Esophagus squamous epithelium (tissue), 5 donors: ENCODE data around the gene VPS41. TPM values are rescaled to one million over a fixed set of nuclear protein-coding genes. Genes with fewer than 3 reads are reported as not detected.

Source experiments
- DNase-seq: peaks from one replicate; lab custom pipeline; 2025; lab: John Stamatoyannopoulos, UW
- H3K27ac ChIP-seq, 4 donors: fragments of 200-600 bp; sonication (generic); one replicate each; pipeline ENCODE4 v1.5.1; 2016 to 2019; ENCODE audit warnings: mild to moderate bottlenecking in 1 of 4
- H3K27me3 ChIP-seq, 4 donors: fragments of 200-600 bp; sonication (generic); 1 replicate in 3 of 4; 2 replicates in 1 of 4; pipeline versions ENCODE4 v1.5.1 to v1.6.0; 2017 to 2021; ENCODE audit warnings: antibody characterized with exemption in 1 of 4
- H3K36me3 ChIP-seq, 3 donors: fragments of 200-600 bp; sonication (generic); one replicate each; pipeline ENCODE4 v1.5.1; 2016 to 2019
- H3K4me1 ChIP-seq, 3 donors: fragments of 200-600 bp; sonication (generic); one replicate each; pipeline ENCODE4 v1.5.1; 2017 to 2019
- H3K4me3 ChIP-seq, 4 donors: fragments of 200-600 bp; sonication (generic); 1 replicate in 3 of 4; 2 replicates in 1 of 4; pipeline ENCODE4 v1.5.1; 2016 to 2019; ENCODE audit warnings: mild to moderate bottlenecking in 2 of 4, moderate library complexity in 1 of 4
- H3K9me3 ChIP-seq, 3 donors: fragments of 200-600 bp; sonication (generic); one replicate each; pipeline ENCODE4 v1.5.1; 2016 to 2019
- POLR2A ChIP-seq, 4 donors: fragments of 450-650 bp; IDR thresholded peaks; one replicate each; pipeline ENCODE4 v1.6.1; 2017; ENCODE audit warnings: antibody characterized with exemption in 4 of 4, mild to moderate bottlenecking in 4 of 4, moderate library complexity in 3 of 4
- WGBS, 2 donors: methylation state at CpG; one replicate each; pipeline ENCODE4 v1.1.5; 2018; 5-methylcytosine and 5-hydroxymethylcytosine counted together
- intact Hi-C: fragments of 100-400 bp; cut with DNase I; formaldehyde crosslinking; loops from one replicate; pipeline ENCODE4 v1.15.0; 2022
- total RNA-seq, 4 donors: library from RNA; depleted of rRNA; stranded (reverse); fragments of >200 nt; gene quantifications; one replicate each; pipeline ENCODE4 v1.1.0, GENCODE V29; 2016
- TF ChIP-seq, protein P1 (sequence below), 6 experiments: fragments of 450-650 bp in 4 of 6; fragments of 200-600 bp in 2 of 6; sonication (generic) in 2 of 6; IDR thresholded peaks; one replicate each; pipeline ENCODE4 v1.5.1; 2016 to 2019; ENCODE audit warnings: antibody characterized with exemption in 6 of 6, mild to moderate bottlenecking in 4 of 6, moderate library complexity in 4 of 6
- donor health status: DM: yes; HTN: yes; CAD: no.

The VPS41 gene
- total RNA-seq, 4 donors from 2014 or later = 14.3 to 25.5 (median 23.2) TPM

DNA sequence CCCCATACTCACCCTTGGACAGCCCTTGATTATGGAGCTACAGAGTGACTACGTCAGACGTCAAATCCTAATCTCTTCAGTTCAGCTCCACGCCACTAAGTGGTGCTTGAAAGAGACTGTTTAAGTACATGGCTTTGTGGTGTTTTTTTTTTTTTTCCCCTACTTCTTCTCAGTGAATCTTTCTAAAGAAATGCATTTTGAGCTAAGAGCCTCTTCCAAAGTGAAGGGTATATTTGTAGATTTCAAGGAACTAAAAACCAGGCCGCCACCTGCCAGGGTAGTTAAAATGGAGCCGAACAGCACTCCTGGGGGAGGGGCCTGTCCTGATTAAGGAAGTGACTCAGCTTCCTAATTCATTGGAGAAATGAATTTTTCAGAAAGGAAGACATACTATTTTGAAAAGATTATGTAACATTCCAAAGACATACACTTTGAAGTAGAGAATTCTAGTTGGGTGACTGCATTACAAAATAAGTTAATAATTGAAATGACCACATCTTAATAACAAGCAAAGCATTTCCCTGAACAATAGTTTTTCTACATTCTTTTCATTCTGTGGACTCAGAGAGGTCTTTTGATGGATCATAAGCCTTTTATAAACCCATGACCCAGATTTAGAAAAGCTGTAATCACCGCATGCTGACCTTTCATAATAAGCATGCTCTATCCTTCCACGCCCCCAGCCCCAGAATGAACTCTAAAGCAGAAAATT, 20.6 kb upstream of the VPS41 start:
- Histone ChIP-seq H3K4me3 (no peak overlapping the region), H3K36me3 (no peaks in the 10 kb centered on the region), H3K4me1 (no peaks in the 10 kb centered on the region), H3K27ac (no peak overlapping the region), H3K27me3 (no peaks in the 10 kb centered on the region), H3K9me3 (no peaks in the 10 kb centered on the region)
- no peak for DNase-seq
- intact Hi-C loops = loop anchor here (10.0 kb wide), 1 partner anchor 535 kb away; no protein-coding TSS in a partner anchor
- WGBS, 2 donors = 85% methylated on average over 7 of the region's 7 CpGs
- TF ChIP-seq POLR2A (IDR thresholded peaks at IDR 0.05) = no peak
- TF ChIP-seq, protein P1, sequence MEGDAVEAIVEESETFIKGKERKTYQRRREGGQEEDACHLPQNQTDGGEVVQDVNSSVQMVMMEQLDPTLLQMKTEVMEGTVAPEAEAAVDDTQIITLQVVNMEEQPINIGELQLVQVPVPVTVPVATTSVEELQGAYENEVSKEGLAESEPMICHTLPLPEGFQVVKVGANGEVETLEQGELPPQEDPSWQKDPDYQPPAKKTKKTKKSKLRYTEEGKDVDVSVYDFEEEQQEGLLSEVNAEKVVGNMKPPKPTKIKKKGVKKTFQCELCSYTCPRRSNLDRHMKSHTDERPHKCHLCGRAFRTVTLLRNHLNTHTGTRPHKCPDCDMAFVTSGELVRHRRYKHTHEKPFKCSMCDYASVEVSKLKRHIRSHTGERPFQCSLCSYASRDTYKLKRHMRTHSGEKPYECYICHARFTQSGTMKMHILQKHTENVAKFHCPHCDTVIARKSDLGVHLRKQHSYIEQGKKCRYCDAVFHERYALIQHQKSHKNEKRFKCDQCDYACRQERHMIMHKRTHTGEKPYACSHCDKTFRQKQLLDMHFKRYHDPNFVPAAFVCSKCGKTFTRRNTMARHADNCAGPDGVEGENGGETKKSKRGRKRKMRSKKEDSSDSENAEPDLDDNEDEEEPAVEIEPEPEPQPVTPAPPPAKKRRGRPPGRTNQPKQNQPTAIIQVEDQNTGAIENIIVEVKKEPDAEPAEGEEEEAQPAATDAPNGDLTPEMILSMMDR (IDR thresholded peaks at IDR 0.05) = no peak

DNA sequence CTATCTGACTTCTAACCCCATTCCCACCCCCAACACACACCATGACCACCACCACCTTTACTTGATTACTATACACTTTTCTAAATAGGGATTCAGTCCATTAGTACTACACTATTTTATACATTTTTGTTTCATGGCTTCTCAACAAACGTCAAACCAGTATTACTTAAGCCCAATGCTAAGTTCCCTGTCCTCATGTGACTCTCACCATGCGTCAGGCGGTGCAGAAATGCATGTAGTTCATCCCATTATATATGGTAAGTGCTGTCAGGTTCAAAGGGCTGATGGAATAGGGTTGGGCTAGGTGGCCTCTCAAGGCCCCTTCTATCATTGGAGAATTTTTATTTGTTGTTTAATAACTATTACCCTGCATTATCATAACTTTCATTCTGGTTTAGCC, 19.5 kb upstream of the VPS41 start:
- intact Hi-C loops = no loop called here
- 87 to 95% methylated on average over 3 of the region's 3 CpGs for WGBS, 2 donors
- Histone ChIP-seq H3K27me3 (no peaks in the 10 kb centered on the region), H3K27ac (no peak overlapping the region), H3K4me1 (no peaks in the 10 kb centered on the region), H3K9me3 (no peaks in the 10 kb centered on the region), H3K4me3 (no peak overlapping the region), H3K36me3 (no peaks in the 10 kb centered on the region)
- TF ChIP-seq POLR2A (IDR thresholded peaks at IDR 0.05) = no peak
- TF ChIP-seq, protein P1 (IDR thresholded peaks at IDR 0.05) = no peak
- no peak for DNase-seq

DNA sequence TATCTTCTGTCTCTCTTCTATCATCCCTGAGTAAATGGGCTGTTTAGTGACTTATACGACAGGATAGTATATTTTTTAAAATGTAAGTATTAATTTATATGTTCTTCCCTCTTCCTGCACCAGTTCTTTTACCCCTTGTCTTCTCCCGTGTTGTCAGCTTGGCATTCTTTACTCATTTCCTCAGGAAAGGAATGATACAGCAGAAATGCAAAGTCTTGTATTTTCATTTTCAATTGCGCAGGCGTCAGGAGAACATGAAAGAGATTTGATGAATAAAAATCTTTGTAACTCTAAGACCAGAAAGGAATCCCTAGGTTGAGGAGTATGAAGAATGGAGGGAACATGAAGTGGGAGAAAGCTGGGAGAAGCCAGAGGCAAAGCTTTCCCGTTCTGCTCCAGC, 18.8 kb upstream of the VPS41 start:
- 69% methylated on average over 5 of the region's 5 CpGs for WGBS, 2 donors

DNA sequence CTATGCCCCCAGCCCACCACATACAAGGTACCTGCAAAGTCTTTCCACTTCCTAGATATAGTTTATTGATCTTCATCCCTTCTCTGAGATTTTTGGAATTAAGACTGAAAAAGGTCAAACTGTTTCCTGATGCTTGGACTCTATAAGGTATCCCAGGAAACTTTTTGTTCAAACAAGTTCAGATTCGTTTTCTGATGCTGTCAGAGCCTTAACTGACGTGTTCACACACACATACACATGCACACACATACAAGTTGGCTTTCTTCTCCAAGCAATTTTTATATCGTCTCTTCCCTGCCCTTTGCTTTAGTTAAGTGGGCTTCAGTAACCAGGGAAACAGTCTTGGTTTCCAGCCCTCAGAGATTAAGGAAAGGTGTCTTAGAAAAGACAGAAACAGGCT, 11.7 kb upstream of the VPS41 start:
- 43 to 55% methylated on average over 3 of the region's 3 CpGs for WGBS, 2 donors
- Histone ChIP-seq H3K9me3 (no peaks in the 10 kb centered on the region), H3K4me1 (no peaks in the 10 kb centered on the region), H3K27ac (no peak overlapping the region), H3K36me3 (no peaks in the 10 kb centered on the region), H3K27me3 (peaks cover 0 to 5% (median 0%) of the 10 kb centered on the region in 4 donors), H3K4me3 (no peak overlapping the region)
- no peak for TF ChIP-seq POLR2A (IDR thresholded peaks at IDR 0.05)
- TF ChIP-seq, protein P1 (IDR thresholded peaks at IDR 0.05) = no peak
- intact Hi-C loops = no loop called here
- no peak for DNase-seq

More for the DNA sequence above, 18.8 kb upstream of the VPS41 start:
- H3K36me3 ChIP-seq = no peaks in the 10 kb centered on the region
- no peaks in the 10 kb centered on the region for H3K9me3 ChIP-seq
- no peaks in the 10 kb centered on the region for H3K4me1 ChIP-seq
- H3K27ac ChIP-seq = no peak overlapping the region
- TF ChIP-seq POLR2A (IDR thresholded peaks at IDR 0.05) = no peak
- TF ChIP-seq, protein P1 (IDR thresholded peaks at IDR 0.05) = no peak
- DNase-seq = no peak
- no peak overlapping the region for H3K4me3 ChIP-seq
- intact Hi-C loops = no loop called here
- H3K27me3 ChIP-seq = no peaks in the 10 kb centered on the region

DNA sequence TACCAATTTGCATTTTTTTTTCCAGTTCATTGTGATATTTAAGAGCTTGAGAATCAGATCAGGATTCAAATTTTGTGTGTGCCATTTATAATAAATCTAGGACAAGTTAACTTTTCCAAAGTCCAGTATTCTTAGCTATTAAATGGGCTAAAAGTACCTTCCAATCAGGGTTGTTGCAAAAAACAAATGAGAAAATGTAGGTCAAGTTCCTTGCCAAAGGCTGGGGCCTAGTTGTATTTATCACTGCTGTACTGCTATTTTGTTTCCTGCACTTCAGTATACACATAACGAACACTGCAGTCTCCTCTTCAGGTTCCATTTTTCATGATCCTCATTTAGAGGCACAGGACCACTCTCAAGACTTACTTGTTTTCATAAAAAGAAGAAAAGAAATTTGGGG, 7.4 kb upstream of the VPS41 start:
- no peak for TF ChIP-seq POLR2A (IDR thresholded peaks at IDR 0.05)
- TF ChIP-seq, protein P1 (IDR thresholded peaks at IDR 0.05) = no peak
- Histone ChIP-seq H3K36me3 (no peaks in the 10 kb centered on the region), H3K27ac (no peak overlapping the region), H3K4me3 (no peak overlapping the region), H3K9me3 (no peaks in the 10 kb centered on the region), H3K4me1 (no peaks in the 10 kb centered on the region), H3K27me3 (no peaks in the 10 kb centered on the region)
- 68 to 73% methylated on average over 1 of the region's 1 CpG for WGBS, 2 donors
- no peak for DNase-seq
- intact Hi-C loops = no loop called here
